OCI-LY3 (cell line): ENCODE results near the gene RMND5A.

Experiments used
- EZH2phosphoT487 ChIP-seq: fragments of 200-600 bp; shearing (Covaris generic); IDR thresholded peaks from 2 replicates; pipeline ENCODE4 v1.6.1; 2018; ENCODE audit warnings: antibody characterized with exemption, mixed run types, low read depth
- TF ChIP-seq, protein P1 (sequence below): fragments of 200-600, 300-600 bp; sonication (generic); IDR thresholded peaks from 2 replicates; pipeline ENCODE4 v1.5.1; 2014; ENCODE audit warnings: antibody characterized with exemption, low read length, low read depth

- TF ChIP-seq, protein P1, sequence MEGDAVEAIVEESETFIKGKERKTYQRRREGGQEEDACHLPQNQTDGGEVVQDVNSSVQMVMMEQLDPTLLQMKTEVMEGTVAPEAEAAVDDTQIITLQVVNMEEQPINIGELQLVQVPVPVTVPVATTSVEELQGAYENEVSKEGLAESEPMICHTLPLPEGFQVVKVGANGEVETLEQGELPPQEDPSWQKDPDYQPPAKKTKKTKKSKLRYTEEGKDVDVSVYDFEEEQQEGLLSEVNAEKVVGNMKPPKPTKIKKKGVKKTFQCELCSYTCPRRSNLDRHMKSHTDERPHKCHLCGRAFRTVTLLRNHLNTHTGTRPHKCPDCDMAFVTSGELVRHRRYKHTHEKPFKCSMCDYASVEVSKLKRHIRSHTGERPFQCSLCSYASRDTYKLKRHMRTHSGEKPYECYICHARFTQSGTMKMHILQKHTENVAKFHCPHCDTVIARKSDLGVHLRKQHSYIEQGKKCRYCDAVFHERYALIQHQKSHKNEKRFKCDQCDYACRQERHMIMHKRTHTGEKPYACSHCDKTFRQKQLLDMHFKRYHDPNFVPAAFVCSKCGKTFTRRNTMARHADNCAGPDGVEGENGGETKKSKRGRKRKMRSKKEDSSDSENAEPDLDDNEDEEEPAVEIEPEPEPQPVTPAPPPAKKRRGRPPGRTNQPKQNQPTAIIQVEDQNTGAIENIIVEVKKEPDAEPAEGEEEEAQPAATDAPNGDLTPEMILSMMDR: no peak
- no peak for TF ChIP-seq EZH2phosphoT487
Observed at GRCh38 chr2:86672027-86672545, 48.0 kb upstream of the RMND5A start.
